ENCODE measurements around the gene HCLS1.
"Not testable (repeated sequence)": the region's sequence is repeated elsewhere in the genome, so short reads cannot be mapped to it uniquely, and the experiment has no call there.

Gene HCLS1, protein sequence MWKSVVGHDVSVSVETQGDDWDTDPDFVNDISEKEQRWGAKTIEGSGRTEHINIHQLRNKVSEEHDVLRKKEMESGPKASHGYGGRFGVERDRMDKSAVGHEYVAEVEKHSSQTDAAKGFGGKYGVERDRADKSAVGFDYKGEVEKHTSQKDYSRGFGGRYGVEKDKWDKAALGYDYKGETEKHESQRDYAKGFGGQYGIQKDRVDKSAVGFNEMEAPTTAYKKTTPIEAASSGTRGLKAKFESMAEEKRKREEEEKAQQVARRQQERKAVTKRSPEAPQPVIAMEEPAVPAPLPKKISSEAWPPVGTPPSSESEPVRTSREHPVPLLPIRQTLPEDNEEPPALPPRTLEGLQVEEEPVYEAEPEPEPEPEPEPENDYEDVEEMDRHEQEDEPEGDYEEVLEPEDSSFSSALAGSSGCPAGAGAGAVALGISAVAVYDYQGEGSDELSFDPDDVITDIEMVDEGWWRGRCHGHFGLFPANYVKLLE

GRCh38 chr3:121660356-121661171 lies at the start of gene HCLS1:
Gene HCLS1, minus strand, starts transcription at chr3:121660903. Its CDS starts 2,556 bp downstream, at chr3:121658347.
- peak; percentile 26 for DNase-seq

- no peak for DNase-seq
Observed at GRCh38 chr3:121710347-121710746, 49.6 kb upstream of the HCLS1 start.

DNA sequence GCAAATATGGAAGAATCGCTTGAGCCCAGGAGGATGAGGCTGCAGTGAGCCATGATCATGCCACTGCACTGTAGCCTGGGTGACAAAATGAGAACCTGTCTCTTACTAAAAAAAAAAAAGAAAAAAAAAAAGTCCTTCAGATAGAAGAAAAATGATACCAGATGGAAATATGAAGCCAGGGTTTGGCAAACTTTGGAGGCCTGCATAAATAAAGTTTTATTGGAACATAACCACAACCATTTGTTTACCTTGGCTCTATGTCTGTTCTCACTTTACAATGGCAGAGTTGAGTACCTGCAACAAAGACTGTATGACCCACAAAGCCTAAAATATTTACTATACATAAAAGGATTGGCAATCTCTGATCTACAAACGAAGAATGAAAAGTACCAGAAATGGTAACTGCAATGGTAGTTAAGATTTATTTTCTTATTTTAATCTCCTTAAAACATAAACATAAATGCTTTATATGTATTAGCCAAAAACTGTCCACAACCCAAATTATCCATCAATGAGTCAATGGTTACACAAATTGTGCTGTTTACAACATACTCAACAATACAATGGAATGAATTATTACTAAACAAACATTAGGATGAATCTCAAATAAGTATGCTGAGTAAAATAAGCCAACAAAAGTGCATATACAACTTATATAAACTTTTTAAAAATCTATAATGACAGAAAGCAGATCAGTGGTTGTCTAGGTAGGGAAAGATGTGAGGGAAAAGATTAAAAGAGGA lies 47.0 kb upstream of the HCLS1 start:
- DNase-seq = no peak

- DNase-seq = no peak
Observed at GRCh38 chr3:121705541-121705940, 44.8 kb upstream of the HCLS1 start.

- no peak for DNase-seq
Observed at GRCh38 chr3:121703973-121704372, 43.3 kb upstream of the HCLS1 start.

GRCh38 chr3:121698901-121699300 lies 38.2 kb upstream of the HCLS1 start:
- DNase-seq = no peak

DNA sequence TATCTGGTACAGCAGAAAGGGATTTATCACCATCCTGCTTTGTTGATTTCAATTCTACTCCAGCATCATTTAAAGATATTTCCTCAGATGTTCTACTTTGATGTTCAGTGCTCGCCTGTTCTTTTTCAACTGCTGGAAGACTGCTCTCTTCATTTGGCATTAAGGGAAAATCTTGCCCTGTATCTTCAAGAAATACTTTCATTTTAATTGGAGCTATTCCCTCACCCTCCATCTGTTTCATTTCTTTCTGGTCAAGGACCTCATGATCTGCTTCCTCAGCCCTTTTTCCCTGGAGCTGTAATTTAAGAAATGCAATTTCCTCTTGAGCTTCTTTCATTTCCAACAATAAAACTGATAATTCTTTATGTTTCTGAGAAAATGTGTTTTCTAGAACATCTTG lies 37.8 kb upstream of the HCLS1 start:
- DNase-seq = no peak

DNA sequence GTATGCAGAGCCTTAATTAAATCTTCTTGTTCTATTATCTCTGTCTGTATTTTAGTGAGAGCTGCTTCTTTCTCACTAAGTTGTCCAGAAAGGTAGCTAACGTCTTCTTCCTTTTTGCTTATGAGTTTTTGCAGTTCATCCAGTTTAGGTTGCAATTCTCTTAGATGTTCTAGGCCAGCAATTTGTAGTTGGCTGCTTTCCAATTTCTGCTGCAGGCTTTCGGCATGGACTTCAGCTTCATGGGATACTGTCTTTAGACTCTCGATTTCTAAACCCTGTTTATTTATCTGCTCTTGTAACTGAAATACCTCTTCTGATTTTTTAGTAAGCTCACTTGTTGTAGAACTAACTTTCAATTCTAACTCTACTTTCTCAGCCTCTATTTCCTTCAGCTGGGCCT lies 35.5 kb upstream of the HCLS1 start:
- no peak for DNase-seq

GRCh38 chr3:121692010-121692699 lies 31.5 kb upstream of the HCLS1 start:
- DNase-seq = no peak

DNA sequence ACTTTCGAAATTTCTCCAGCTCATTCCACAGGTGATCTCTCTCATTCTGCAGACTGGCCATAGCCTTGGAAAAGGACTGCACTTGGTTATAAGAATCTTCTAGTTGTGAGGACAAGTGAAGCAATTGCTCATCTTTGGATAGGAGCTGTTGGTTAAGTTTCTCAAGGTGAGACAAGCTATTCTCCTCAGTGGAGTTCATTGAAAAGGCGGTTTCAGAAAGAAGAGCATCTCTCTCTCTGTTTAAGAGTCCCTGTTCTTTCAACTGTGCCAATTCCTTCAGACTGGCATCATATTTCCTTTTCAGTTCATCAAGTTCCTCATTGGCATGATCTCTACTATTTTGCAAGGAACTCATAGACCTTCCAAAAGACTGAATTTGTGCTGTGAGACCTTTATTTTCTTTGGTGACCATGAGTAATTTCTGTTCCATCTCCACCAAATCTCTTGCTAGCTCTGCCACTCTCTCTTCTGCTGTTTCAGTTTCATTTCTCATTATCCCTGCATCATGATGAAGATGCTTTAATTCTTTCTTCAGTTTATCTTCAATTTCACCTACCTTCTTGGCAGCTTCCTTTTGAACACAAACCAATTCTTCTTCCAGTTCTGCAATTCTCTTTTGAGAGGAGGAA lies 30.2 kb upstream of the HCLS1 start:
- no peak for DNase-seq

DNA sequence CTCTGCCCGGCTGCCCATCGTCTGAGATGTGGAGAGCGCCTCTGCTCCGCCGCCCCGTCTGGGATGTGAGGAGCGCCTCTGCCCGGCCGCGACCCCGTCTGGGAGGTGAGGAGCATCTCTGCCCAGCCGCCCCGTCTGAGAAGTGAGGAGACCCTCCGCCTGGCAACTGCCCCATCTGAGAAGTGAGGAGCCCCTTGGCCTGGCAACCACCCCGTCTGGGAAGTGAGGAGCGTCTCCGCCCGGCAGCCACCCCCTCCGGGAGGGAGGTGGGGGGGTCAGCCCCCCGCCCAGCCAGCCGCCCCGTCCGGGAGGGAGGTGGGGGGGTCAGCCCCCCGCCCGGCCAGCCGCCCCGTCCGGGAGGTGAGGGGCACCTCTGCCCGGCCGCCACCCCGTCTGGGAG lies 28.0 kb upstream of the HCLS1 start:
- DNase-seq = not testable (repeated sequence)

- DNase-seq = no peak
Observed at GRCh38 chr3:121681792-121682191, 21.1 kb upstream of the HCLS1 start.

GRCh38 chr3:121677141-121677540 lies 16.4 kb upstream of the HCLS1 start:
- no peak for DNase-seq

DNA sequence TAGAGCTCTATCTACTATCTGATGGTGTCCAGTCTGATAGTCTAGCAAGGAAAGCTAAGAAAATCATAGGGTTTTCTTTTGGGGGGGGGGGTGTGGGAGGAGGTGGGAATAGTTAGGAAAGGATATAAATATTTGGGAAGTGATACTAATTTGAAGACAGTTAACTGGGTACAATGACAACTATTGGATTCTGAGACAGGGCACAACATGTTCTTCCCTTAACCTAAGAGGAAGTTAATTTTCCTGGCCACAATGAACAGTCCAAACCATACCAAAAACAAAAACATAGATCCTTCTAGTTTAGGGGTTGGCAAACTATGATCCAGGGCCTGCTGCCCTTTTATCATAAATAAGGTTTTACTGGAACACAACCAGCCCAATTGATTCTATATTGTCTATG lies 10.0 kb upstream of the HCLS1 start:
- no peak for DNase-seq

DNA sequence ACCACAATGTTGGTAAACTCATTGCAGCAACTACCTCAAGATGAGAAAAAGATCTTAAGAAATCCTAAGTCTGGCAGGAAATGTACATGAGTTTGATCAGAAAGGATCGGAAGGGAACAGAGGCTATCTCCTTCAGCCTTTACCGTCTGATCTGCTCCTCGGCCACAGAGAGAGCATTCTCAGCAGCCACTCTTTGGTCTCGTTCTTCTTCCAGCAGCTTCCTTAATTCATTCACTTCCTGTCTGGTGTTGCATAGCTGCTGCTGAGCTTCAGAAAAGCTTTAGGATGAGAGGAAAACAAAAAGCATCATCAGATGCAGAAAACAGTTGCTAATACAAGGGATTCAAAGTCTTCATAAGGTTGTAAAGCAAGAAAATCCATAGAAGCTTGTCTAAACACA lies 6.6 kb upstream of the HCLS1 start:
- no peak for DNase-seq

- DNase-seq = no peak
Observed at GRCh38 chr3:121665488-121665887, 4.8 kb upstream of the HCLS1 start.

GRCh38 chr3:121663171-121663847 lies 2.6 kb upstream of the HCLS1 start:
- DNase-seq = peak; percentile 35

GRCh38 chr3:121662742-121663141 lies 2.0 kb upstream of the HCLS1 start:
- DNase-seq = no peak

DNA sequence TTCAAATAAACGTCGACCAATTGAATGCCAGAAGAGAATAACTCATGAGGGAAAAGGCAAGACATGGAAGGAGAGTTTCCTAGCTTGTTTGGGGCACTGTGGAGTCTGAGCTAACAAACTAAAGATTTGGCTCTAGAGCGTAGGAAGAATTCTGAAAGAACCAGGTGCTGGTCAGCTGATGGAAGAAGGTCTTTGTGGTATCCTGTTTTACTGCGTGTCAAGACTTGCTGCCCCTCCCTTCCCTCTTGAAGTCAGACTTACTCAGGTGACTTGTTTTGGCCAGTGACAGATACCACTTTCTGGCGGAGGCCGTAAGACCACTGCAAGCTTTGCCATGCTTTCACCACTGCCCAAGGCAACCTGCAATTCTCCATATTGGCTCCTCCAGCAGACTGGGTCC lies 673 bp upstream of the HCLS1 start:
- no peak for DNase-seq

DNA sequence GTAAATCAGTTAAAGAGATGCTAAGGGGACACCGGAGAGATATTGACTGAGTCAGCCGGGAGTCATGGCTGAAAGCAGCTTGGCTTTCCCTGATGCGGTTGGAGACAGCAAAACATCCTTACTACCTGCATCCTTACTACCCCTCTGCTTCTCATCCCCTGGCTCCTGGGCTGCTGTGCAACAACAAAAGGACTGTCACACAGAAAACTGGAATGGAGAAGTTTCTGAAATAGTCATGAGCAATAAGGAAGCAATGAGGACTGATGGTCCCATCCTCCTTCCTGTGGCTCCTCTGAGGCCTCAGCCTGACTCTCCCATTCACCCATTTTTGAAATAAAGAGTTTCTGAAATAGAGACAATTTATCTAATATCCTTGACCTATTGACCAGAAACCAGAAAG lies 1.1 kb downstream of the HCLS1 start:
- DNase-seq = no peak

DNA sequence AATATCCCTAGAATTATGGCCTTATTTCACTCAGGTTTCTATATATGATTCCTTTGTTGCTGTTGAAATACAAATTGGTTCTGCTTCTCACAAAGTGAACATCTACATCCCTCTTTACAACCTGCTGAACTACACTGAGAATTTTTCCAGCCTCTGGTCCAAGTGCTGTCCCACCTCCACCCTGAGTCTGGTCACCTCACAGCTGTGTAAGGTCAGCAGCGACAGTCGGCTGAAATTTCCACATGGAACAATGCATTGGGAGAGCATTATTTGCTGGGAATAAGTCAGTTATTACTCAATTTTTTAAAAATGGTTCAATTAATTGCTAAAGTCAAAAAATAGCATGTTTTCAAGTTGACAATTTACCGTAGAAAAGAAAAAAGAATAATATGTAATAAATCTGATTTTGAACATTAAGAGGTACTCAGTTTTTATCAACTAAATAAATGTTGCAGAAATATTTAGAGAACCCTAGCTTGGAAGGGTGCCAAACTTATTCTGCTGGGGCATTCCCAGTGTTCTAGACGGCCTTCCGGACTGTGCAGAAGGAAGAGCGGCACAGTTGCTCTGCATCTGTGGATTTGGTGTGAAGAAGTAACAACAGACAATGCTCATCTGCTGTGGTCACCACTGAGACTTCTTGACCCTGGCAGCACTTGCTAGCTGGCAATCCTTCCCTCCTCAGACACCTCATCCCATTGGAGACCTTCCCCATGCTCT lies 1.8 kb downstream of the HCLS1 start:
- DNase-seq = no peak

Data from EL (cell line).